Peyer's patch (tissue), 4 donors: ENCODE measurements around the gene ACD.

Source experiments
- POLR2A ChIP-seq, 2 donors: fragments of 450-650 bp; IDR thresholded peaks; one replicate each; pipeline ENCODE4 v1.5.1; 2017; ENCODE audit warnings: antibody characterized with exemption in 2 of 2, mild to moderate bottlenecking in 2 of 2, moderate library complexity in 2 of 2
- TF ChIP-seq, protein P1 (sequence below), 6 experiments: fragments of 450-650 bp in 4 of 6; fragments of 200-600 bp in 2 of 6; sonication (generic) in 1 of 6; IDR thresholded peaks; one replicate each; pipeline ENCODE4 v1.5.1; 2017 to 2019; ENCODE audit warnings: antibody characterized with exemption in 6 of 6, mild to moderate bottlenecking in 3 of 6, moderate library complexity in 1 of 6

DNA sequence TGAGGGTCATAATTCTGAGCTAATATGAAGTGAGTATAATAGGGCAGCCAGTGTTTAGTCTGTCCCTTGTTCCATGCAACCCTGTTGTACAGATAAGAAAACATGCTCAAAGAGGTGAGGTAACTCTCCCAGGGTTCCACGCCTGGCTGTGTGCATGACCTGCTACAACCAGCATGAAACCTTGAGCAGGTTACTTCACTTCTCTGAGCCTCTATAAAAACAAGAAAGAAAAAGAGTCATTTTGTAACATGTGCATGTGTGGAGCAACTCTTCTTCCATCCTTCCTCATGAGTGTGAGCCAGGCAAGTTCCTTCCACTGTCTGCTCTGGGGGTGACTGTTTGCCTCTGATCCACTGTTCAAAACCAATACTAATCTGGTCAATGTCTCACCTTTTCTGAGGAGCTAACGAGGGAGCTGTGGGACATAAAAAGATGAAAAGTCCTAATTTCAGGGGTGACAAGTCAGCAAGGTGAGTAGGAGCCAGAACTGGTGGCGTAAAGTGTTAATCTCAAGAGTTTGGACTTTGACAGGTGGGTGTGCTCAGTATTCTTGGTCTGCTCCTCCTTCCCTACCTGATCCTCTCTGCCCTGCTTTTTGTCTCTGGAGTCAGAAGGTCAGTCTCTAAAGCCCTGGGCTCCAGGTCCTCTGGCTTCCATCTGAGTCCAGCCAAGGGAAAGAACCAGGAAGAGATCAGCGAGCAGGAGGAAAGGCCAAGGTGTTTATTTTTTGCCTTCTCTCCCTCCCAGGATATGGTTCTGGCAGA is 37.5 kb upstream of the ACD start:
- TF ChIP-seq, protein P1, sequence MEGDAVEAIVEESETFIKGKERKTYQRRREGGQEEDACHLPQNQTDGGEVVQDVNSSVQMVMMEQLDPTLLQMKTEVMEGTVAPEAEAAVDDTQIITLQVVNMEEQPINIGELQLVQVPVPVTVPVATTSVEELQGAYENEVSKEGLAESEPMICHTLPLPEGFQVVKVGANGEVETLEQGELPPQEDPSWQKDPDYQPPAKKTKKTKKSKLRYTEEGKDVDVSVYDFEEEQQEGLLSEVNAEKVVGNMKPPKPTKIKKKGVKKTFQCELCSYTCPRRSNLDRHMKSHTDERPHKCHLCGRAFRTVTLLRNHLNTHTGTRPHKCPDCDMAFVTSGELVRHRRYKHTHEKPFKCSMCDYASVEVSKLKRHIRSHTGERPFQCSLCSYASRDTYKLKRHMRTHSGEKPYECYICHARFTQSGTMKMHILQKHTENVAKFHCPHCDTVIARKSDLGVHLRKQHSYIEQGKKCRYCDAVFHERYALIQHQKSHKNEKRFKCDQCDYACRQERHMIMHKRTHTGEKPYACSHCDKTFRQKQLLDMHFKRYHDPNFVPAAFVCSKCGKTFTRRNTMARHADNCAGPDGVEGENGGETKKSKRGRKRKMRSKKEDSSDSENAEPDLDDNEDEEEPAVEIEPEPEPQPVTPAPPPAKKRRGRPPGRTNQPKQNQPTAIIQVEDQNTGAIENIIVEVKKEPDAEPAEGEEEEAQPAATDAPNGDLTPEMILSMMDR (IDR thresholded peaks at IDR 0.05): no peak
- TF ChIP-seq POLR2A (IDR thresholded peaks at IDR 0.05): no peak
